HPDE6-E6E7 (cell line): ENCODE results near the gene CFAP221.

Experiments used
- DNase-seq: peaks from one replicate; pipeline ENCODE4 v3.0.0; 2011; ENCODE audit warnings: missing footprints; ENCODE audit errors: extremely low spot score

CFAP221 gene

DNA sequence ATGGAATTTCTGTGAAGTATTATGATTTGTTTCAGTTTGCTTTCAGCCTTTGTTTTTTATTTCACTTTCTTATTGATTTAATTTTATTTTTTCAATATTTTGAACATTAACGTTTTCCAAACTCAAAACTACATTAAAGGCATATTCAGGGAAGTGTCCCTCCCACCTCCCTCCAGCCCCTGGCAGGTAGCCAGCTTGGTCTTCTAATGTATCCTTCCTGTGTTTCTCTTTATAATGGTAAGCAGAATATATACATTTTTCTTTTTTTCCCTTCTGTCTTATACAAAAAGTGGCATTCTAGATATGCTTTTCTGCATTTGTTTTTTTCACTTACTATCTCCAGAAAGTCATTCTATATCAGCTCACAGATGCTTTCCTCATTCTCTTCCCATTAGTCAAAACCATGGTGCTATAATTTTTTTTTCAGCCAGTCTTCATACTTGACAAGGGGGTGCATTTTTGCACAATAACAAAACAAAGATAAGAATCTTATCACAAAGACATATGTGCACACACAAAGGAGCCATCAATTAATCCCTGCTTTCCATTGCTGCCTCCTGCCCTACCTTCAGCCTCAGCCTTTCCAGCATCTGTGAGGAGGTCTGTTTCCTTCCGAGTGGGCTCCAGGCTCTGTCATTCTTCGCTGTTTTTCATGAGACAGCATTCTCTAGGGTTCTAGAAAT is 101.1 kb downstream of the CFAP221 start:
- DNase-seq: no peak

DNA sequence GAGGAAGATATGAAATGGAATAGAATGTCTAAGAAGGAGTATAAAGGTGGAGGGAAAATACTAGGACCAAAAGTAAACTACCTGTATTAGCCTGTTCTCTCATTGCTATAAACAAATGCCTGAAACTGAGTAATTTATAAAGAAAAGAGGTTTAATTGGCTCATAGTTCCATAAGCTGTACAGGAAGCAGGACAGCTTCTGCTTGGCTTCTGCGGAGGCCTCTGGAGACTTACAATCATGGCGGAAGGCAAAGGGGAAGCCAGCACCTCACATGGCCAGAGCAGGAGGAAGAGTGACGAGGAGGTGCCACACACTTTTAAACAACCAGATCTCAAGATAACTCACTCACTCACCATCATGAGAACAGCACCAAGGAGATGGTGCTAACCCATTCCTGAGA is 101.9 kb downstream of the CFAP221 start:
- DNase-seq: no peak

DNA sequence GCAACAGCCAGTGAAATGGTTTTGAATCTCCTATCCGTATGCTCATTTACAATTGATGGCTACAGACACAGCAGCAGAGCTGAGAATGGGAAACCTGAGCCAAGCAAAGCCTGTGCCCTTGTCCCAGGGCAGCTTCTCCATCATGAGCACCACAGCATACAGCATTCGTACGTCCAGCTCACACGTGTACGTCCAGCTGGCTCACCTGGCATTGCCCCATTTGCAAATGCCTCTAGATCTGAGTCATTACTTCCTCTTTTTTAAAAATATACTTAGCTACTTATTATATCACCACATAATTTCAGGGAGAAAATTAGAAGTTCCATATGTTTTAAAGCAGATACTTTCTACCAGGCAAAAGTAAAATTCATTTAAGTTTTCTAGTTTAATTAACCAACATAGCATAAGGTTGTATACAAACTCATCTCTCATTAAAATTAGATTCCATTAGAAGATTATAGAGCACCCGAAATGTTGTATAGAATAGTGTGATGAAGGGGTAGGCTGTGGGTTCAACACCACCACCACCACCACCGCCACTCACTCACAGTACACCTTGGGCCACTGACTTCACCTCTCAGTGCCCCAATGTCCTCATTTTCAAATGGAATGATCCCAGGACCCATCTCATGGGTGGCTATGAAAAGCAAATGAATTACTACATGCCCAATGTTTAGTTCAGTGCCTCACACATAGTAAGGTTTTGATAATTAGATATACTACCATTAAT is 103.4 kb downstream of the CFAP221 start:
- DNase-seq: peak; percentile 38

DNA sequence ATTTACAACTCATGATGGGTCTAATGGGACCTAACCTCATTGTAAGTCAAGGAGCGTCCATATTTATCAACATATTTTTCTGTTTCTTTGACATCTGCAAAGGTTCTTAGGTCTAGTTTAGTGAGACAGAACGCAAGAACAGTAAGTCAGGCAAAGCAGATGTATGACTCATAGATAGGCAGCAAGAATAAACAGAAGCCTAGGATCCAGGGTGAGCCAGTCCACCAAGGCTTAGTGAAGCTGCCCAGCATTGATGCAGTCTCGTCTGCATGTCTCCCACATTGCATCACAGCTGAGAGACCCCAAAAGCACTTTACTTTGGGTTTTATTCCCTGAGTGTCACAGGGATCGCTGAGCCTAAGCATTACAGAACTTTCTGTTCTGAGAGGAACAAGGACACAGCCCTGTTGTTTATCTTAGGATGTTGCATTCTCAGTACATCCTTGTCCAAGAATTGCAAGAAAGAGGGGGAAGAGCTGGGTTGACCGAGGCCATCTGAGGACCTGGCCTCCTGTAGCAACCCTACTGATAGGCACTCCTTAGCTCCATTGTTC is 105.2 kb downstream of the CFAP221 start:
- no peak for DNase-seq

DNA sequence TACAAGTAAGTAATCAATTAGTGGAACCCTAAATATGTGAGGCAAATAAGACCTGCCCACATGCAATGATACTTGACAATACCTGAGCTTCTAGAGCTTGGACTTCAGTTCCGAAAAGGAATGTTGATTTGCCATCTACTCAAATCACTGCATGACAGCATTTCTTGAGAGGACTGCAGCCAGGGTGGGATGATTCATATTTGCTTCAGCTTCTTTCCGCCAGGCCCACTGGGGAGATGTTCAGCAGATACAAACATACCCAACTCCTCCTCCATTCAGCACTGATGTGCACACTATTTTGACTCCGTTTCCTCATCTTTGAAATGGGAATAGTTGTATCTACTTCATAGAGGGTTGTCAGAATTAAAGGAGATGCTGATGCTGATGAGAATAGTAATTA is 106.0 kb downstream of the CFAP221 start:
- DNase-seq: no peak

DNA sequence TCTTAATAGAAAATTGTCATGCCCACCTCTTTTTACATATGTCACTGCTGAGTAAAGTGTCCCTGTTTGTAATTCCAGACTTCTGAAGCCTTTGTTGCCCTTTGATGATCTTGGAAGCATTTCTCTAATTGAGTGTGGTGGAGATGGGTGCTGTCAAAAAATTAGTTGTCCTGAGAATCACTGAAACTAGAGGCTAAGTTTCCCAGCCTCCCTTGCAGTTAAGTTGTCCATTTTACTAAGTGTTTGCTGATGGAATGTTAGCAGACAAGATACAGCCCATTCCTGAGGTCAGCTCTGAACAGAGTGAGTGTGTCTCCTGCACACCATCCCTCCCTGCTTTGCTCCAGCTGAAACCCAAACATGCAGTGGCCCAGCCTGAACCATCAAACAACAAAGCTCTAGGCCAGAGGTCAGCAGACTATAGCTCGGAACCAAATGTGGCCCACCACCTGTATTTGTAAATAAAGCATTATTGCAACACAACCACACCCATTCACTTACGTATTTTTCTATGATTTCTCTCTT is 106.7 kb downstream of the CFAP221 start:
- DNase-seq: no peak

DNA sequence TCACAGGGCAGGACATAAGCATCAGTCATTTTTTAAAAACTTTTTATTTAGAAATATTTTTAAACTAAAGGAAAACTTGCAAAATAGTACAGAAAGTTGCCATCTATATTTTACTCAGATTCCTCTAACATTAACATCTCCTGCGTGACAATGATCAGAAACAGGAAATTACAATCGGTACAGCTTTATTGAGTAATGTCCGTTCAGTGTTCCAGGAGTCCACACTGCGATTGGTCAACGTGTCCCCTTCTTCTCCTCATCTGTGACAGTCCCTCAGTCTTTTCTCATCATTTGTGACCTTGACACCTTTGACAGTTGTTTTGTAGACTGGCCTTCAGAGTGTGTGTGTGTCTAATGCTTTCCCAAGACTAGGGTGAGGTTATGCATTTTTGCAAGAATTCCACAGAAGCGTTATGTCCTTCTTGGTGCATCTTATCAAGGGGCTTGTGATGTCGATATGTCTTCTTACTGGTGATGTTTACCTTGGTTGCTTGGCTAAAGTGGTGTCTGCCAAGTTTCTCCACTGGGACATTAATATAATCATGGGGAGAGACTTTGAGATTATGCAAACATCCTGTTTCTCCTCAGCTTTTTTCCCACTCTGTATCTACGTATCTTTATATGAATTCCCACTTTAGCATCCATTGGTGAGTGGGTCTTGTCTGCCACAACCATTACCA is 113.4 kb downstream of the CFAP221 start:
- no peak for DNase-seq

DNA sequence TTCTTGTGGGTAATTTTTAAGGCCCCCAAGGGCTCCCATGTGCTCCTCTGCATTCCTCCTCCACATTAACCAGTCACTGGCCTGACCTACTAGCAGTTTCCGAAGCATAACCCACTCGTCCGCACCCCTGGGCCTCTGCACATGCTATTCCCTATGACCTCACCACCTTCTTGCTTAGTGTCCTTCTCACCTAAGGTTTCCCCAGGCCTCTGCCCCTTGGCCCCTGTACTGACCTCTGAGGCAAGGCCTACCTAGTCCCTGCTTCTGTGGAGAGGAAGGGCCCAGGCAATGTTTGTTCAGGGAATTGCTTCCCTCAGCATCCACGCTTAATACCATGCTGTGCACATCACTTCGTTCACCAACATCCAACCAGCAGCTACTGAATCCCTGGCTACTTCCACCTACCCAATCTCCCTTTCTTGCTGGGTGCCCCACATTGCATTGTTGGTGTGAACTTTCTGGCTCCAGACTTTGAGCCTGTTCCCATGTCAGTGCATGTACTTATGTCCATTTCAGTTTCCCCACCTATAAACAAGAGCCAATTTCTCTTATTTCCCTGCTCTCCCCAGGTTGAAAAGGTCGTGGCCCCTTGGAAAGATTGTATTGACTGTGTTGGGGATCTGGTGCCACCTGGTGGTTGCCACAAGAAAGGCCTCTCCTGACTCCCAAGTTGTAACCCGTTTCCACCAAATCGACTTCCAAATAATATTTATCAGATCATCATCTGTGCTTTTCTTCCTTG is 115.5 kb downstream of the CFAP221 start:
- DNase-seq: no peak

DNA sequence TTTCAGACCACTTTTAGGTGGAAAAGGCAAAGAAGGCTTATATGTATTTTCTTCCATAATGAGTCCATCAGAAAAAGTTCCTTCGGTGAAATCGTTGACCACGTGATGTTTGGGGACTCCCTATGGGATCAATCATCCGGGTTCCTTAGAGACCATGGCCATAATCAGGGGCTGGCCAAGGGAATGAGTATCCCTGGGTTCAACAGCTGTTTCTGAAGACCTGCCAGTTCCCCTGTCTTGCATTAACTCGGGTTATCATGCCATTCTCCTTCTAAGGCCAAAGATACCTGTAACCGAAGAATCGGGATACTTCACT is 116.1 kb downstream of the CFAP221 start:
- DNase-seq: no peak

DNA sequence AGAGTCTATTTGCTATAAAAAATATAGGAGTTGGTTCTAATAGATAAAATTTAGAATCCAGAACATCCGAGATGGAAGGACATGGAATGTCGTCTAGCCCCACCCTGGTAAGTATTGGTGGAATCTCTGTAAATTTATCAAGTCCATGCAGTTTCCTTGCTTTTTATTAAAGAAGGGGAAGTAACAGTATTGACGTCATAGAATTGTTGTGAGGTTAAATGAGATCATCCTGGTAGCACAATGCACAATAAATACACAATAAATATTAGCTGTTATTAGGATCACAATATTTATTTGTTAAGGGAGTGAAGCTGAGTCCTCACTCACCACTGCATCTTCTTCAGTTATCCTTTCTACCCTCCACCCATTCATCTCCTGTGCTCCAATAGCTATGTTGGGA is 118.0 kb downstream of the CFAP221 start:
- DNase-seq: no peak

DNA sequence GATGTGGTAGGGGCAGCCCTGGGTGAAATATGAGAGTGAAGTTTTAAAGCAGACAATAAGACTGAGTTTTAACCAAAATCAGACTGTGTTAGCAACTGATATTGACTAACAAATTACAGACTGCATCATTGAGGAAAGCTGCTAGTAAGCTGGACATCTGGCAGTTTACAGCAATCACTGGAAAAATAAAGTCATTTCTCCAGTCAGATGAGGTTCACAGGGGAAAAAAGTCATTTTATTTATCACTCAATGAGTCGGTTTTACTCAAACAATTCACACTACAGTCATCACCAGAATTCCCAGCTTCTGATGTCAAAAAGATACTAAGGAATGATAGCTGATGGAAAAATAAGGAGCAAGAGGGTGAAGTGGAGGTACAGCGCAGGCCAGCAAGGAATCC is 124.3 kb downstream of the CFAP221 start:
- no peak for DNase-seq

DNA sequence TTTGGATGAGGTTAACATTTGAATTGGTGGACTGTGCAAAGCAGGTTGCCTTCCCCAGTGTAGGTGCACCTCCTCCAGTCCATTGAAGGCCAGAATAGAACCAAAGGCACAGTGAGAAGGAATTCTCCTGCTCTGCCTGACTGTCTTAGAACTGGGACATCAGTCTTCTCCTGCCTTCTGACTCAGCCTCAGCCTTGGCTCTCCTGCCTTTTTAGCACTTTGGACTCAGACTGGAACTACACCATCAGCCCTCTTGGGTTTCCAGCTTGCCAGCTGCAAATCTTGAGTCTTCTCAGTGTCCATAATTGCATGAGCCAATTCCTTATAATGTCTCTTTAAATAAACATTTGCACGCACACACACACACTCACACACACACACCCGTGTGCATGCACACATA is 126.8 kb downstream of the CFAP221 start:
- DNase-seq: no peak

DNA sequence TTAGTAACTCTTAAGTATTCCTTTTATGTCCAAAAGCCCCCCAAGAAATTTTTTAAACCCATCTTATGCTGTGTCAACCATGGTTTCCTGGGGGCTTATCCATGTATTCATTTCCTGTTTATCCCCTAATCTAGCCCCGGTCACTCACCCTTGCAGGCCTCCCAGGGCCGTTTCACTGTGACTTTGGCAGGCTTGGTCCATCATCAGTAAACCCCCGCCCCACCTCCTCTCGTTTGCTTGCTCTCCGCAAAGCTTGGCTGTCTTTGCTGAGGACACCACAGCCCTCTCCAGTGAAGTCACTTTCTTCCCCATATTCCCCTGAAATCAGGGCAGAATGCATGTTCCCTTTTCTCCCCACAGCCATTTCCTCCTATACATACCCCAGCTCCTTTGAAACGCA is 127.5 kb downstream of the CFAP221 start:
- no peak for DNase-seq

DNA sequence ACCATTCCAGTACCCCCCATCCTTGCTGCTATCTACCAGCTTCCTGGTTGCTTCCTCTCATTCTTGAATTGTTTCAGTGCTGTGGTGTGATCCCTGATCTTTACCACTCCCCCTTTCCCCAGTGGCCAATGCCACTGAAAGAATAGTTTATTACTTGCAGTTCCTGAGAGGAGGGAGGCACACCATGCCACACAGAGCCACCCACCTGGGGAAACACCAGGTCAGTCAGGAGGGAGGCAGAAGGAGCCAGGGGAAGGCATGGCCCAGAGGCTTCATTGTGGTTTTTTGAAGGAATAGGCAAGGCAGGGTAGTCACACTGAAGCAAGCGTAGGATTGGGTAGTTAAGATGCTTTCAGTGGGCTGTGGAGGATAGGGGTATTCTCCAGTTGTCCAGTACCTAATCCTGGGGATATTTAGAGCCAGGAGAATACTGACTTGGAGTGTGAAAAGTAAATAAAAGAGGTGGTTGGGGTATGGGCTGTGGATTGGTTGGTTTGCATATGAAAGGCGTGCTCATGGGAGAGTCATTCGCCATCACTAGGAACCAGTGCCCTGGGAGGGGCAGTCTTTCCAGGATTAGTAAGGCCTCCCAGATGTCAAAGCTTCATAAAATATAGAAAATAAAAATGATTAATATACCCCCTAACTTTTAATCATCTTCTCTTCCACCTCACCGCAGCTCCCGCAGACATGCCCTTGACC is 128.1 kb downstream of the CFAP221 start:
- DNase-seq: no peak

DNA sequence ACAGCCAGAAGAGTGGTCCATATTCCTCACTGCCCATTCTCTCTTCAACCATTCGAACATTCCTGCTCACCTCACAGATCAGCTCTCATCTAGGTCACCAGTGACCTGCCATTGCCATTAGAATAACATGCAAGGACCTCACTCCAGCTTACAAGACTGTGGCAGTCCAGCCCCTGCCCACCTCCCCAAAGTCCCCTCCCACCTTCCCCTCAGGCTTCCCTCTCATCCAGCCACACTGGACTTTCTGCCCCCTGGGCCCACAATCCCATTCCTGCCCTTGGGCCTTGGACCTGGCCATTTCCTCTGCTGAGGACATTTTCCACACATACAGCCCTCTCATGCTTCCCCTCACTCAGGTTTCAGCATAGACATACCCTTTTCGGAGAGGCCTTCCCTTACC is 129.5 kb downstream of the CFAP221 start:
- no peak for DNase-seq

DNA sequence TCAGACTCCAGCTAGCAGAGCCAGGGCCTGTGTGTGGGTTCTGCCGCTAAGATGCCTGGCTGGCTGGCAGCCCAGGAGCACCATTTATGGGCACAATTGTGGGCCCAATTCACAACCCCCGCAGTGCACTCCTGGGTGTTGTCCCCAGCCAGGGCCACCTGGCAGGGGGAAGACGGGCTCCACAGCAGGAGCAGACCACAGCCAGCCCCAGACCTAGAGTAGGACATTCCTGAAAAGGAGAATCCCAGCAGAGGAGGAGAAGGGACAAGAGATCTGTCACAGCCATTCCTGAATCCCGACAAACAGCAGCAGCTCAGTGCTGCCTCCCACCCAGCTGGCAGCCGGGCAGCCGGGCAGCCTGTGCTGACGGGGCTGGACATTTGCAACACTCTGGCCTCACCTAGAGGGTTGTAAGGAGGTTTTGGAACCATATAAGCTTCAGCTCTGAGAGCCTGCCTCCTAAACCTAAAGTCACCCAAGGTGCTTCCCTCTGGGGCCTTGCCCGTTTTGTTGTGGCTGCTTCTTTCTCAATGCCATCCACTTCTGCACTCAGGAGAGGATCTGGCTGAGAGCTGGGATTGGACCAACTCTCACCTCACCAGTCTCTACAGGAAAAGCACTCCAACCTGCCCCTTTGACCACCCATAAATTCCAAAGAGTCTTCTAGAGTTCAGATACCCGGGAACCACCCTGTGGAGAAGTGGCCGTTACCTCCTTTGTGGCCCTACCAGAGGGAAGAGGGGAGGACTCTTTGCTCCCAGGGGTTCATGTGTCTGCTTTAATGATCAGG is 130.7 kb downstream of the CFAP221 start:
- no peak for DNase-seq

DNA sequence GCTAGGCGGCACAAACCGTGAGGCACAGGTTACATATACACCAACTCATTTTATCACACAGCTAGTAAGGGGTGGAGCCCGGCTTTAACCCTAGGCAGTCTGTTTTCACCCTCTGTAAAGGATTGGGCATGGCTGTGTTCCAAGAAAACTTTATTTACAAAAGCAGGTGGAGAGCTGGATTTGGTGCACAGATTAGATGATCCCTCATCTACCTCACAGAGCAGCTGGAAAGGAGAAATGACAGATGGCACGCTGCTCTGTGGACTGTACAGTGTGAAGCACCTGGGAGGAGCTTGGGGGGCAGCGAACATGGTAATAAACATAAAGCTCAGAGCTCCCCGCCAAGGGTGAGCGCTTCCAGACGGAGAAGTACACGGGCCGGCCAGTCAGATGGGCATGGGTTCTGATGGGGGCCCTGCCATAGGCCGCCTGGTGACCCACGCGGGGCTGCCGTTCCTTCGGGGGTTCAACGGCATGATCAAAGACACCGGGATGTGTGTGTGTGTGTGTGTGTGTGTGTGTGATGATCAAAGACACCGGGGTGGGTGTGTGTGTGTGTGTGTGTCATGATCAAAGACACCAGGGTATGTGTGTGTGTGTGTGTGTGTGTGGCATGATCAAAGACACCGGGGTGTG is 133.9 kb downstream of the CFAP221 start:
- no peak for DNase-seq

DNA sequence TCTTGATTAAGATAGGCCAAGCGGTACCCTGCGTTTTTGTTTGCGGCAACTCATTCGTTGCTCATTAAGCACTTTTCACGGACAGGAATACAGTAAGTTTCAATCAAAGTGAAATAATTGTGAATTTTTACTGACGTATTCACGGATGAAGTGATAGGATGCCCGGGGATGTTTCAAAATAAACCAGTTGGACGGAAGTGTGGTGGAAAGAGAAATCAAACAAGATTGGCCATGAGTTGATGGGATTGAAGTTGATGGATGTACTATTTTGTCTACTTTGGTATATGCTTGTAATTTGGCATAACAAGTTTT is 135.2 kb downstream of the CFAP221 start:
- DNase-seq: no peak

DNA sequence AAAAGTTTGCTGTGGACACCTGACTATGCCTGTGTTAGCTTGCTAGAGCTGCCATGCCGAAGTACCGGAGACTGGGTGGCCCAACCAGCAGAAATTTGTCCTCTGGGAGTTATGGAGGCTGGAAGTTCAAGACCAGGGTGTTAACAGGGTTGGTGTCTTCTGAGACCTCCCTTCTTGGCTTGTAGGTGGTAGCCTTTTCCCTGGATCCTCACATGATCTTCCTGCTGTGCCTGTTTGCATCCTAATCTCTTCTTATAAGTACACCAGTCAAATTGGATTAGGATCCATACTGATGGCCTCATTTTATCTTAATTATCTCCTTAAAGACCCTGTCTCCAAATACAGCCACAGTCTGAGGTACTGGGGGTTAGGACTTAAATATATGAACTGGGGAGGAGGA is 135.6 kb downstream of the CFAP221 start:
- DNase-seq: no peak
